Activated CD8-positive, alpha-beta T cell treated with anti-CD3 and anti-CD28 coated beads for 36 hours (primary cell): ENCODE results near the gene HSPA12B. TPM values are rescaled to one million over a fixed set of nuclear protein-coding genes. Genes with fewer than 3 reads are reported as not detected.

Experiments used
- ATAC-seq: fragments of 200-7000 bp; cut with Tn5 transposase; one replicate; pipeline ENCODE4 v1.10.0; 2021; ENCODE audit warnings: mild to moderate bottlenecking, moderate library complexity
- CTCF ChIA-PET: fragments of 350-600 bp; sonication (Branson Sonifier 250); formaldehyde crosslinking; loops from one replicate; lab custom pipeline; 2021; ENCODE audit warnings: antibody characterized with exemption; lab: Charles Lee
- POLR2A ChIA-PET: fragments of 350-600 bp; sonication (Branson Sonifier 250); formaldehyde crosslinking; loops from one replicate; lab custom pipeline; 2021; ENCODE audit warnings: antibody characterized with exemption; lab: Charles Lee
- DNase-seq: peaks from one replicate; pipeline ENCODE4 v3.0.0-alpha.2; 2020
- H3K27ac Mint-ChIP-seq: one replicate; pipeline ENCODE4 v1.8.0; 2021; ENCODE audit warnings: mild to moderate bottlenecking, mixed read lengths
- H3K27me3 Mint-ChIP-seq: one replicate; pipeline ENCODE4 v1.8.0; 2021; ENCODE audit warnings: mixed read lengths
- H3K36me3 Mint-ChIP-seq: one replicate; pipeline ENCODE4 v1.8.0; 2021; ENCODE audit warnings: low read depth, mixed read lengths
- H3K4me1 Mint-ChIP-seq: one replicate; pipeline ENCODE4 v1.8.0; 2021; ENCODE audit warnings: low read depth, mixed read lengths
- H3K4me3 Mint-ChIP-seq: one replicate; pipeline ENCODE4 v1.8.0; 2021; ENCODE audit warnings: mild to moderate bottlenecking, moderate library complexity, mixed read lengths
- H3K9me3 Mint-ChIP-seq: one replicate; pipeline ENCODE4 v1.8.0; 2021; ENCODE audit warnings: mixed read lengths
- intact Hi-C: fragments of 100-400 bp; cut with micrococcal nuclease; formaldehyde crosslinking; loops from one replicate; pipeline ENCODE4 v1.10.0; 2022
- total RNA-seq, 2 experiments: library from RNA; stranded (reverse); gene quantifications; one replicate each; pipeline ENCODE4 v1.2.3, GENCODE V29; 2021
- TF ChIP-seq, protein P1 (sequence below): fragments of 200-600 bp; IDR thresholded peaks from one replicate; pipeline ENCODE4 v1.8.0; 2022; ENCODE audit warnings: antibody characterized with exemption, mild to moderate bottlenecking

HSPA12B gene
- total RNA-seq, 2 experiments from 2014 or later, result not detected

DNA sequence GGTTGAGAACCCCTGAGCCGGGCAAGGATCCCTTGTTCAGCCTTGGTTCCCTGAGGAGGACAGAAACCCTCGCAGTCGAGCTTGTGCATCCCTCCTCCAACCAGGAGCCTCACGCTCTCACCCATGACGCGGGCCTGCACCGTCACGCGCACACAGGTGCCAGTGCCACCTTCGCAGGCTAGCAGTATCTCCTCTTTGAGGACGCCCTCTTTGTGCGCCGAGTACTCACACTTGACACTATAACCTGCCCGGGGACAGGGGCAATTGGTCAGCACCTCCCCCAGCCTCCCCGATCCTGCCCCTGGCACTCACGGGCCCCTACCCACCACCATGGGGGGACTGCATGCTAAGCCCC, 21.8 kb downstream of the HSPA12B start:
- Mint-ChIP-seq H3K27me3 (no peaks in the 10 kb centered on the region), H3K27ac (no peak overlapping the region), H3K4me3 (no peak overlapping the region), H3K4me1 (peaks cover 8% of the 10 kb centered on the region), H3K9me3 (no peaks in the 10 kb centered on the region), H3K36me3 (peaks cover 16% of the 10 kb centered on the region)
- TF ChIP-seq, protein P1, sequence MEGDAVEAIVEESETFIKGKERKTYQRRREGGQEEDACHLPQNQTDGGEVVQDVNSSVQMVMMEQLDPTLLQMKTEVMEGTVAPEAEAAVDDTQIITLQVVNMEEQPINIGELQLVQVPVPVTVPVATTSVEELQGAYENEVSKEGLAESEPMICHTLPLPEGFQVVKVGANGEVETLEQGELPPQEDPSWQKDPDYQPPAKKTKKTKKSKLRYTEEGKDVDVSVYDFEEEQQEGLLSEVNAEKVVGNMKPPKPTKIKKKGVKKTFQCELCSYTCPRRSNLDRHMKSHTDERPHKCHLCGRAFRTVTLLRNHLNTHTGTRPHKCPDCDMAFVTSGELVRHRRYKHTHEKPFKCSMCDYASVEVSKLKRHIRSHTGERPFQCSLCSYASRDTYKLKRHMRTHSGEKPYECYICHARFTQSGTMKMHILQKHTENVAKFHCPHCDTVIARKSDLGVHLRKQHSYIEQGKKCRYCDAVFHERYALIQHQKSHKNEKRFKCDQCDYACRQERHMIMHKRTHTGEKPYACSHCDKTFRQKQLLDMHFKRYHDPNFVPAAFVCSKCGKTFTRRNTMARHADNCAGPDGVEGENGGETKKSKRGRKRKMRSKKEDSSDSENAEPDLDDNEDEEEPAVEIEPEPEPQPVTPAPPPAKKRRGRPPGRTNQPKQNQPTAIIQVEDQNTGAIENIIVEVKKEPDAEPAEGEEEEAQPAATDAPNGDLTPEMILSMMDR, result no peak
- intact Hi-C loops, result no loop called here
- ATAC-seq (no peak), DNase-seq (no peak)
- POLR2A ChIA-PET, result interaction anchor here (1.1 kb wide), 1 partner anchor 10 kb away, joined by 6 read pairs; no protein-coding TSS in a partner anchor
- CTCF ChIA-PET, result interaction anchor here (2.1 kb wide), 1 partner anchor 13 kb away, joined by 24 read pairs; the partner anchor contains the start of gene ADISSP

DNA sequence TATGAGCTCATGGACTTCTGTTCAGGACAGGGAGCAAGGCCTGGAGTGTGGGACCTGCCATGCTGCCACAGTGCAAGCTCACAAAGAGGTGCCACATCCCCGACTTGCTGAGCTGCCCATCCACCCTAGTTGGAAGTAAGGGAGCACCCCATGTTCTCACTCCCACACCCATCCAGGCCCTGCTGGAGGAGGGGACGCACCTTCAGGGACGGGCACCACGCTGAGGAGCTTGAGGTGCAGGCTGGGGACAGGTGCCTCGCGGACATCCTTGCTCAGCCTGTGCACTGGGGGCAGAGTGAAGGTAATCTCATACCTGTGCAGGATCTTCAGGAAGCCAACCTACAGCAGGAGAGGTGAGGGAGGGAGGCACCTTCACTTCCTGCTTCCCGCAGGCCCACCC, 22.8 kb downstream of the HSPA12B start:
- Mint-ChIP-seq H3K27me3 (no peaks in the 10 kb centered on the region), H3K9me3 (no peaks in the 10 kb centered on the region), H3K36me3 (peaks cover 16% of the 10 kb centered on the region), H3K4me1 (peaks cover 8% of the 10 kb centered on the region), H3K27ac (no peak overlapping the region), H3K4me3 (no peak overlapping the region)
- DNase-seq, result no peak
- TF ChIP-seq, protein P1, result no peak
- no peak for ATAC-seq
- POLR2A ChIA-PET, result interaction anchor here (1.1 kb wide), 1 partner anchor 9 kb away, joined by 6 read pairs; no protein-coding TSS in a partner anchor
- CTCF ChIA-PET, result interaction anchor here (0.7 to 0.9 kb wide), 2 partner anchors 78 to 100 kb away, joined by 3 to 4 read pairs; no protein-coding TSS in a partner anchor
- intact Hi-C loops, result no loop called here

DNA sequence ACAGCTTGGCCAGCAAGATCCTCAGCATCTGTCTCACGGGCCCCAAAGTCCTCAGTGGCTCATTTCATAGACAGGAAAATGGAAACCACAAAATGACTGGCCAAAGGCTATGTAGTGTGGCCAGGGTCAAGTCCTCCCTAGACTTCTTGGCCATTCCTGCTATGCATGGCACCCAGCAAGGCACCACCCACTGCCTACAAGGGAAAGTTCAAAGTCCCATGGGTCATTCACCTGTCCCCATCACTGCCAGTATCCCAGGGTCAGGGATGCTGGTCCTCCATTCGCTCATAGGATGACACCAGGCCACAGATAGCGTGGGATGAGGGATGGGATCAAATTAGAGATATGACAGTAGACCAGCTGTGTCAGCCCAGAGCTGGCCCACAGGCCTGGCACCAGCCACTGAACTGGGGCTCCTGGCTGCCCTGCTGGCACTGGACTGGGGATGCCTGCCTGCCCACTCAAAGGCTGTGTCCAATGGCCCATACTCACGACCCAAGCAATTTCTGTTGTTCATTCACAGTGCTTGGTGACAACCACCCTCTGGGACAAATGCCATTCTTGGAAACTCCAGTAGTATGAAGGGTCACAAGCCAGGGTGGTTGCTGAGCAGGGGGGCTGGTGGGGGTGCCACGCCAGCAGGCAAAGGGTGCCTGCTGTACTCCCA, 23.5 kb downstream of the HSPA12B start:
- Mint-ChIP-seq H3K4me1 (peaks cover 8% of the 10 kb centered on the region), H3K4me3 (no peak overlapping the region), H3K9me3 (no peaks in the 10 kb centered on the region), H3K27me3 (no peaks in the 10 kb centered on the region), H3K36me3 (peaks cover 13% of the 10 kb centered on the region), H3K27ac (no peak overlapping the region)
- intact Hi-C loops, result no loop called here
- ATAC-seq (no peak), DNase-seq (no peak)
- ChIA-PET POLR2A (no interaction called here), CTCF (interaction anchor here (0.9 kb wide), 1 partner anchor 99 kb away, joined by 4 read pairs; no protein-coding TSS in a partner anchor)
- TF ChIP-seq, protein P1, result no peak

DNA sequence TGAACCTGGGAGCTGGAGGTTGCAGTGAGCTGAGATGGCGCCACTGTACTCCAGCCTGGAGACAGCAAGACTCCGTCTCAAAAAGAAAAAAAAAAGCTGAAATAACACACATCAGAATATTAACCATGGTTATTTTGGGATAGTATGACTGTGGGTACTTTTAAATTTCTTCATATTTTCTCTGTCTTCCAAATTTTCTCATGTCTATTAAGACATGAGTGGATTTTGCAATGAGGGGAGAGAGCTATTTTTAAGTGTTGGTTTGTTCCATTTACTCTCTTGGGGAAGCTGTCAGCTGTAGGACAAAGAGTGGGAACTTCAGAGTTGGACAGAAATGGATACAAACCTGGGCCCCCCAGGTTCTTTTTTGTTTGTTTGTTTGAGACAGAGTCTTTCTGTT, 24.8 kb downstream of the HSPA12B start:
- ATAC-seq, result no peak
- Mint-ChIP-seq H3K9me3 (no peaks in the 10 kb centered on the region), H3K27me3 (no peaks in the 10 kb centered on the region), H3K36me3 (peaks cover 12% of the 10 kb centered on the region), H3K4me1 (peaks cover 6% of the 10 kb centered on the region), H3K27ac (no peak overlapping the region), H3K4me3 (no peak overlapping the region)
- intact Hi-C loops, result no loop called here
- POLR2A ChIA-PET, result interaction anchor here (0.6 to 1.9 kb wide), 2 partner anchors 11 to 26 kb away, joined by 3 to 10 read pairs; partner anchors contain the start of gene ADISSP
- no peak for DNase-seq
- TF ChIP-seq, protein P1, result no peak
- CTCF ChIA-PET, result interaction anchor here (0.9 to 1.5 kb wide), 4 partner anchors 9 to 92 kb away, joined by 3 to 5 read pairs (median 3); partner anchors contain the start of gene ADISSP

DNA sequence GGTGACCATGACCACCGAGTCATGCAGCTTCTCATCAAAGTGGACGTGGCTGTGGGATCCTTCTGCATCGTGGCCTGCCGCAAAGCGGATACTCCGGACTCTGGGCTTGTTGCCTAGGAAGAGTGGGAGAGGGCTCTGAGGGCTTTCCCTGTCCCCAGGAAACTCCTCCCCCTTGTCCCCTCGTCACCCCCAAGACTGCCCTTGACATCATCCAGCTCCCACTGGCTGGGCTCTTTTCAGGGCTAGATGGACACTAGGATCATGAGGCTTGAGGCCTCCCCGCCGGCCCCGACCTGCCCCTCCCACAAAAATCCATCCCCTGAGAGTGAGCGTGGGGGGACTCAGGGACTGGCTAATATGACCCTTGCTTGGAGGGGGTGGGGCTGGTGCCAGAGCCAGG, 26.1 kb downstream of the HSPA12B start:
- CTCF ChIA-PET, result interaction anchor here (1.1 kb wide), 1 partner anchor 9 kb away, joined by 3 read pairs; the partner anchor contains the start of gene ADISSP

More for the DNA sequence above, 26.1 kb downstream of the HSPA12B start:
- Mint-ChIP-seq H3K9me3 (no peaks in the 10 kb centered on the region), H3K4me3 (no peak overlapping the region), H3K4me1 (no peaks in the 10 kb centered on the region), H3K27ac (no peak overlapping the region), H3K36me3 (peaks cover 12% of the 10 kb centered on the region), H3K27me3 (no peaks in the 10 kb centered on the region)
- no peak for DNase-seq
- TF ChIP-seq, protein P1, result no peak
- no peak for ATAC-seq
- POLR2A ChIA-PET, result interaction anchor here (1.9 kb wide), 1 partner anchor 10 kb away, joined by 10 read pairs; the partner anchor contains the start of gene ADISSP
- intact Hi-C loops, result no loop called here
